ENCODE measurements around the gene SLC2A14.
"Not testable (repeated sequence)": the region's sequence is repeated elsewhere in the genome, so short reads cannot be mapped to it uniquely, and the experiment has no call there.

Gene SLC2A14

DNA sequence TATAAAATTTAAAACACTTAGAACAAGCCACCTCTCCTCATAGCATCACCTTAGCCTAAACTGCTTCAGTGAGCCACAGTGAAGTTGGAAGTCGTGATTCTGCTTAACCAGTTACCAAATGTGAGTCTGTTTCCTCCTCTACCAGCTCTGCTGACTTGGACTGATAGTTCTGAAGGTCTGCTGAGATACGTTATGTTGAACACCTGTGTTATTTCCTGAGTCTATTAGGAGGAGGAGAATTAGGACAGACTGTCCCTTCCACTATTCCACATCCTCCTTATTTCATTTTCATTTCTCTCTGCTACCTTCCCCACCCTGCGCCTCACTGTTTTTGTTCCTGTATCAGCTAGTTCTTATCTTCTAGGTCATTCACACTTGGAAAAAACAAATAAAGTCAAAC, 2.4 kb downstream of the SLC2A14 start:
- ATAC-seq: no peak
- no peak for DNase-seq

DNA sequence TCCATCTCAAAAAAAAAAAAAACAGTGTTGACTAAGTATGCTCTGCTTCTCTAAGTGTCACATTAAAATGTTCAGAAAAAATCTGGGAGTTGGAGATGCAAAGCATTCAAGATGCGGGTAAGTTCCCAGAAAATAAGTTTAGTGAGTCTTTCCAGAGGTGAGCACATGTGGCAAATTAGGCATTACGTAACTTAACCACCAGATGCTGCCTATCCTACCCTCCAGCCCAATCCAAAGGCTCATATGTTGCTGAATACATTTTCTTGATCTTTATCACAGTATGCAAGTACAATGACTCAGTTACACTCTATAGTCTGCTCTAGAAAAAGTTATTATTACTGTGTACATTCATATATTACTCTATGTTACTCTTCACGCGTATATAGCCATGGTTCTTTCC, 3.6 kb downstream of the SLC2A14 start:
- ATAC-seq (no peak), DNase-seq (no peak)

DNA sequence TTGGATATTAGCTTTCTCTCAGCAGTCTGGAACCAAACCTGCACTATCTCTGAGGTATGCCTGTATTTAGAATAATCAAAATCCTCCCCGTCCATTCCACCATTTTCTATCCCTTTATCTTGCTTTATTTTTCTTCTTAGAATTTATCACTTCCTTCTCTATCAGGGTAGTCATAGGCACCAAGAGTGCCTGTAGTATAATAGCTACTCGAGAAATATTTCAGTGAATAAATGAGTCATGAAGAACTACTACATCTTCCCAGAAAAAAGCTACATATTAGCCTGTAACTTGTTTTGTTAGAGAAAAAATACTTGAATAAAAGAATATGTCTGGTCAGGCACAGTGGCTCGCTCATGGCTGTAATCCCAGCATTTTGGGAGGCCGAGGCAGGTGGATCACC, 4.3 kb downstream of the SLC2A14 start:
- no peak for DNase-seq
- no peak for ATAC-seq

DNA sequence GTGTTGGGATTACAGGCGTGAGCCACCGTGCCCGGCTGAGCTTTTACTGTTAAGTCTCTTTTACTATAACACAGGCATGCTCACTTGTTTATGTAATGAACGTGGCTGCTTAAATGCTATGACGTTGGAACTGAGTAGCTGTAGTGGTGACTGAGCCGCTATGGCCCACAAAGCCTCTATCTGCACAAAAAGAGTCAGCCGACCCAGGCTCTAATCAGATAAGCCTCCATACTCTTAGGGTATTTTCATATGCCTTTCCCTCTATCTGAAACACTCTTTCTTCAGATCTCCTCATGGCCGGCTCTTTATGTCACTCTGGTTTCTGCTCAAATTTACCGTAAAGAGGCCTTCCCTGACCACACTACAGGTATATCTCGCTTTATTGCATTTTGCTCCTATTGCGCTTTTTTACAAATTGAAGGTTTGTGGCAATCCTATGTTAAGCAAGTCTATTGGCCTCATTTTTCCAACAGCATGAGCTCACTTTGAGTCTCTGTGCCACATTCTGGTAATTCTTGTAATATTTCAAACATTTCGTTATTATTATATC, 8.0 kb downstream of the SLC2A14 start:
- ATAC-seq: no peak
- no peak for DNase-seq

DNA sequence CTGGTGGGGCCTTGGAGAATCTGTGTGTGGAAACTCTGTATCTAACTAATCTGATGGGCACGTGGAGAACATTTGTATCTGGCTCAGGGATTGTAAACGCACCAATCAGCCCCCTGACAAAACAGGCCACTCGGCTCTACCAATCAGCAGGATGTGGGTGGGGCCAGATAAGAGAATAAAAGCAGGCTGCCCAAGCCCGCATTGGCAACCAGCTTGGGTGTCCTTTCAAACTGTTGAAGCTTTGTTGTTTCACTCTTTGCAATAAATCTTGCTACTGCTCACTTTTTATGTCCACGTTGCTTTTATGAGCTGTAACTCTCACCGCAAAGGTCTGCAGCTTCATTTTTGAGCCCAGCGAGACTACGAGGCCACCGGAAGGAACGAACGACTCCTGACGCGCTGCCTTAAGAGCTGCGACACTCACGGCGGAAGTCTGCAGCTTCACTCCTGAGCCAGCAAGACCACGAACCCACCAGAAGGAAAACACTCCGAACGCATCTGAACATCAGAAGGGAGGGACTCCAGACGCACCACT, 9.8 kb downstream of the SLC2A14 start:
- DNase-seq: peak; percentile 20
- not testable (repeated sequence) for ATAC-seq

DNA sequence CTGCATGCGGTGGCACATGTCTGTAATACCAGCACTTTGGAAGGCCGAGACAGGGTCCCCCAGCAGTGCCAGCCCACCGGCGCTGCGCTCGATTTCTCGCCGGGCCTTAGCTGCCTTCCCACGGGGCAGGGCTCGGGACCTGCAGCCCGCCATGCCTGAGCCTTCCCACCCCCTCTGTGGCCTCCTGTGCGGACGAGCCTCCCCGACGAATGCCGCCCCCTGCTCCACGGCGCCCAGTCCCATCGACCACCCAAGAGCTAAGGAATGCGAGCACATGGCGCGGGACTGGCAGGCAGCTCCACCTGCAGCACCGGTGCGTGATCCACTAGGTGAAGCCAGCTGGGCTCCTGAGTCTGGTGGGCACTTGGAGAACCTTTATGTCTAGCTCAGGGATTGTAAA, 10.4 kb downstream of the SLC2A14 start:
- DNase-seq, ATAC-seq: not testable (repeated sequence)

DNA sequence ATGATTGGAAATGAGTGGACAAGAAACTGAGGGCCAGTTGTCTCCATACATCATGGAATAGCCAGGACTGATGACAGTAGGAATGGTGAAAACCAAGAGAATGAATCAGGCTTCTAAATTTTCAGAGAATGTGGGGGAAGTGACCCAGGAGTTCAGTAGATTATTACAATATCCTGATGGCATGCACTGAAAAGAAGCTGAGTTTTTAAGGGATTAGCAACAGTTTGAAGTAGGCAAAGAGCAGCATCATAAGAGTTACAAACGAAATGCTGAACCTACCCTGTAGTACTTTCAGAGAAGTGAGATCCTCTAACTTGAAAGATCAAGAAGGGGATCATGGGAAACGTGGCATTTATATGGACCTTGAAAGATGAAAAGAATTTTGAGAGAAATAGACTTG, 13.2 kb downstream of the SLC2A14 start:
- DNase-seq (no peak), ATAC-seq (no peak)

DNA sequence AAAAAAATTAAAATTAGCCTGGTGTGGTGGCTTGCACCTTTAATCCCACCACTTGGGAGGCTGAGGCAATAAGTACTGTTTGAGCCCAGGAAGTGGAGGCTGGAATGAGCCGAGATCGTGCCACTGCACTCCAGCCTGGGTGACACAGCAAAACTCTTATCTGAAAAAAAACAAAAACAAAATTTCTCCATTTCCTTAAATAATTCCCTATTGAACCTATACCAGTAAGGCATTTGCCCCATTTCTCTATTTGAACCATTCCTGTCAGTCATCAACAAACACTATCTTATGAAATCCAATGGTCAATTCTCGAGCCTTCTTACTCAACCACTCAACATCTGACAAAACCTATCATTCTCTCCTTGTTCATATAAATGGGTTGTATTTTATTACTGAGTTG, 14.7 kb downstream of the SLC2A14 start:
- no peak for ATAC-seq
- DNase-seq: no peak

DNA sequence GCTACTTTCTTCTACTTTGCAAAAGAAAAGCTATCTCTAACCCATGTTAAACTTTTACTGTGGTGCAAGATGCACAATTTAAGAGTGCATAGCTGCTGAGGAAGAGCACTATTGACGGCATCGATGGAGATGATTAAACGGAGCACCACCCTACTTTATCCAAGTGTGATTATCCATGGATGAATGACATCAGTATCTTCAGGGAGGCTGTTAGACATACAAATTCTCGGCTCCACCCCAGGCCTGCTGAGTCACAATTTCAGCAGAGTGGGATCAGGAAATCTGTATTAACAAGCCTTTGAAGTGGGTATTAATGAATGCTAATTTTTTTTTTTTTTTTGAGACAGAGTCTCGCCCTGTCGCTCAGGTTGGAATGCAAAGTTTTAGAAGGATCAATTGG, 16.2 kb downstream of the SLC2A14 start:
- ATAC-seq (no peak), DNase-seq (no peak)

DNA sequence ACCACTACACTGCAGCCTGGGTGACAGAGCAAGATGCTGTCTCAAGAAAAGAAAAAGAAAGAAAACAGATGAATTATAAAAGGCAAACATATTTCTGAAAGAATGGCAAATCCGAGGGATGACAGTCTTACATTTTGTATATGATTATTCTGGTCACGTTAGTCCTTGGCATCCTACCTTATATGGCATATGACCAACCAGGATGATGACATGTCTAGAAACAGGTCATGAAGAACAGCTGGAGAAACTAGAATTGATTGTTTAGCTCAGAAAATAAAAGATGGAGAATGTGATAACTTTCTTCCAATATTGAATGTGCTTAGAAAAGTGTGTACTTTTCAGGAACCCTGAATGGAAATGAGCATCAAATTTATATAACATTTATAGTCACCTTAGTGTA, 19.2 kb downstream of the SLC2A14 start:
- ATAC-seq (no peak), DNase-seq (no peak)

DNA sequence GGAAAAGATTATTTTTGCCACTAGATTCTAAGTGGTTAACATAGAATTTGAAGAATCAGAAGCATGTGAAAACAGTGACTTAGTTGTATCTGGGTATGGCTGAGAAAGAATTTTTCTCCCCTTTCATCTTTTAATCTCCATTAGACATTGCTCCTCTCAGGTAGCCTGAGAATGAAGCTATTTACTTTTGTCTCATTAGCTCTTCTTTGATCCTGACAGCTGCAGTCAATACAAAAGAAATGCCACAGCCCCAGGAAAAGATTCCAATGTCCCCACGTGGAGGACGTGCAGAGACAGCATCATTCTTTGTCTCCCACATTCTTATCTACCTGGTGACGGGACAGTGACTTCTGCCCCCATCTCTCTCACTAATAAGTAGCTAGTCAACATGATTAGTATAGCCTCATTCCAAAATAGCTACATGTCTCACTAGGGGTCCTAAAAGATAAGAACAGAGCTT, 21.1 kb downstream of the SLC2A14 start:
- ATAC-seq, DNase-seq: not testable (repeated sequence)

DNA sequence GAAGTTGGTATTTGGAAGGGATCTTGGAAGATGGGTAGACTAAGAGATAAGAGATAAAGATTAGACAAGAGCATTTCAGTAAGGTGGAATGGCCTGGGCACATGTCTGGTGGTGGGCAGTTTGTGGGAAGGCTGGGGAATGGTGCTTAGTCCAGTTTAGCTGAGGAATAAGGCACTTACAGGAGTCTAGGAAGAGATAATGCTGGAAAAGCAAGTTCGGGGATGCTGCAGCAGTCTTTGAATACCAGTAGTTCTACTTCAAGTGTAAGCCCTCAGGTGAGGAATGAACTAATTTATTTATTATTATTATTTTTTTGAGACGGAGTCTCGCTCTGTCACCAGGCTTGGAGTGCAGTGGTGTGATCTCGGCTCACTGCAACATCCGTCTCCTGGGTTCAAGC, 22.6 kb downstream of the SLC2A14 start:
- ATAC-seq, DNase-seq: not testable (repeated sequence)

DNA sequence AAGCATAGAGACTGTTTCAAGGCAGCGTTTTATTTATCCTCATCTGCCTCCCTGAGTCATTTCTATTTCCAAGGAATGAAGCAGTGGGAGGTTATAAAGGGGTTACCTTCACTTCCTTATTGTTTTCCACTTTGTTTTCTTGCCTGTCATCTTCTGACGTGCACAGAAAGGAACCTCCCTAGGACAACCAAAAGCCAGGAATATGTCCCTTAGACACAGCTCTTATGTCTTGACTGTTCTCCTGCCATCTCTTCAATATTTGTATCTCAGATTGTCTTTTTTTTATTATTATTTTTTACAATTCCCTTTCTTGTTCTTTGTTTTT, 24.7 kb downstream of the SLC2A14 start:
- DNase-seq, ATAC-seq: not testable (repeated sequence)

DNA sequence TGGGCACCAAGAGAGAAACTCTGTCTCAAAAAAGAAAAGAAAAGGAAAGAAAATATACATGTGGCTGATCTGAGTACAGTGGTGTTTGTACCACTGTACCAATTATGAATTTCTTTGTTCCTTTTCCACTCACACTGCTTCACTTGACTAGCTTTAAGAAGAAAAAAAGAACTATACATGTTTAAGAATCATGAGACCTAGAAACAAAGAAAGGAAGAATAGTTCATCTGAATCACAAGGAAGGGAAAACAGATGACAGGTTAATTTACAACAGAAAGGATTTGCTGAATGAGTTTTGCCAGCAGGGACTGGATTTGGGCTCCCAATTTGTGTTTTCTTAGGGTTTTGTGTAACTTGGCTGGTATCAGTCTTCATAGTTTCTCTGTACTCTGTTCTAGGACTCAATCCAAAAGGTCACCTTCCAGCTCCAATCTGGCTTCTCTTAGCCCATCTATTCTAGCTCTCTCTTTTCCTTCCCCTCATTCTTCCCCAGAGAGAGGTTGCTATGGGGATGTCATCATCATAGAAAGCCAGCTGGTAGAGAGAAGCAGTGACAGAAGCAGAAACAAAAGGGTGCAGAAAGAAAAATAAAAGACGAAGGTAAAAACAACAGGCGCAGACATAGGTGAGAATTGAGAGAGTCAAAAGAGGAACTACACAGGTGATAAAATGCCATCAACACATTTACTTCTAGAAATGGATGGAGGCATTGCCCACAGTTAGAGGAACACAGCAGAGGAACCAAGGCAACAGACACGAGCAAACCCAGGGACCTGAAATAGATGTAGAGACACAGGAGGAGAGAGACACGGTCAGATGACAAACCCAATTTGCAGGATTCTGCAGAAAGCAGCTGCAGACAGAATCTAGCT, 25.3 kb downstream of the SLC2A14 start:
- not testable (repeated sequence) for ATAC-seq, DNase-seq

DNA sequence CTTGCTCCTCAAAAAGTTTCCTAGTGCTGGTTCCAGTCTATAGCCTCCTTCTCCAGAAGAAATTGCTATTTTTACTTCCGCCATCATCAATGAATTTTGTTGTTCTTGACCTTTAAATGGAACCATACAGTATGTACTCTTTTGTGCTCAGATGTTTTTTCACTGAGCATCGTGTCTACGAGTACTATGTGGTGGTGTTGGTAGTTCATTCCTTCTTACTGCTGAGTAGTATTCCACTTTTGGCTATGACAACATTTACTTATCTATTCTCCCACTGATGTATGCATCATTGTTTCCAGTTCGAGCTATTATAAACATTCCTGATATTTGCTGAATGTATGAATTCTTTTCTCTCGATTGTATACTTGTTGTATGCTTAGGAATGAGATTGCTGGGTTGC, 28.6 kb downstream of the SLC2A14 start:
- ATAC-seq: no peak
- DNase-seq: no peak

DNA sequence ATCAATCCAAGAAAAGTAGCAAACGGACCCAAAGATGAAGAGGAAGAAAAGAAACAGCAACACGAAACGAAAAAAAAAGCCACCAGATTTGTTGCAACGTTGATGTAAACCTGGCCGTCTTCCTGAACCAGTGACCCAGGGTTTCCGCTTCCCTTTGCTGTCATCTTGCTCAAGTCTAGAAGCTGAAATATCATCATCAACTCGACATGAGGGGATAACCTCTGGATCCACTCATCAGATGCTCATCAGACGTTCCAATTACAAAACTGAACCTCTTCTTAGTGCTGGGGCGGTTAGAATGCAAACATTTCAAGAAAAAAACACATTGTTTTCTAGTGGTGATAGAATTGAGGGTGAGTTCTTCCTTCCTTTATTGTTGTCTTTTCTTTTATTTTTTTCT, 29.1 kb downstream of the SLC2A14 start:
- not testable (repeated sequence) for DNase-seq
- peak; percentile 55 for ATAC-seq

DNA sequence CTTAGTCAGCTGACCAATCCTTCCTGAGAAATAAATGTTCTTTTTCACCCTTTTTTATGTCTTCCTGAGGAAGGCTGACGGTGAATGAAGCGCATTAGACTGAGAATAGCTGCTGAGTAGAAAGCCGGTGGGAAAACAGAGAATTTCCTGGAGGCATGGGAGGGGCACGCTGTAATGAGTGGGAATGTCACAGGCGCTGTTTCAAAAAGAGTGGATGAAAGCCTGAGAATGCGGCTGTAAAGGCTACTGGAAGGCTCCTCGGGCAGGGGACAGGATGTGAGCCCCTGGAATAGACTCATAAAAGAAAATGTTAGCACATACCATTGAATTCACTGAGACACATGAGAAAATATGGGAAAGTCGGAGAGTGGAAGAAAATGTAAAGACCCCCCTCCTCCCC, 29.6 kb downstream of the SLC2A14 start:
- not testable (repeated sequence) for ATAC-seq, DNase-seq

DNA sequence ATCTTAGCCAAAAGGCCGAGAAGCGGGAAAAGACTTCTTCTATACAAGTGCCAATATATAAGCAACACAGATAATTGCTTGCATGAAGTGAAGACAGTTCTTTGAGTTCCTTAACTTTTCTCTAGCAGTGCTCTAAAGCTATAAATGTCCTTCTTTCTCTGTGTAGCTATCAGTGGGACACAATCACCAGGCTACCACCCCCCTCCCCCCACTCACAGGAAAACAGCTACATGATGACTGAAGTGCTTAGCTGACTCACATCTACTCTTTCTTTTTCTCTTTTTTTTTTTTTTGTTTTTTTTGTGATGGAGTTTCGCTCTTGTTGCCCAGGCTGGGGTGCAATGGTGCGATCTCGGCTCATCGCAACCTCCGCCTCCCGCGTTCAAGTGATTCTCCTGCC, 30.3 kb downstream of the SLC2A14 start:
- DNase-seq, ATAC-seq: not testable (repeated sequence)

DNA sequence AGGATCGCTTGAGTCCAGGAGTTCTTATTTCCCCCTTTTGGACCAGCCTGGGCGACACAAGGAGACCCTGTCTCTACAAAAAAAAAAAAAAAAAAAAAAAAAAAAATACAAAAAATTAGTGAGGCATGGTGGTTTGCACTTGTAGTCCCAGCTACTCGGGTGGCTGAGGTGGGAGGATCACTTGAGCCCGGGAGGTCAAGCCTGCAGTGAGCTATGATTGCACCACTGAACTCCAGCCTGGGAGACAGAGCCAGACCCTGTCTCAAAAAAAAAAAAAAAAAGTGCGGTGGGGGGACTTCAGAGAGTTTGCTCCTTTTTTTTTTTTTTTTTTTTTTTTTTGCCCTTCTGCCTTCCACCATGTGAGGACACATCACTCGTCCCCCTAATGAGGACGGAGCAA, 32.9 kb downstream of the SLC2A14 start:
- not testable (repeated sequence) for DNase-seq, ATAC-seq

DNA sequence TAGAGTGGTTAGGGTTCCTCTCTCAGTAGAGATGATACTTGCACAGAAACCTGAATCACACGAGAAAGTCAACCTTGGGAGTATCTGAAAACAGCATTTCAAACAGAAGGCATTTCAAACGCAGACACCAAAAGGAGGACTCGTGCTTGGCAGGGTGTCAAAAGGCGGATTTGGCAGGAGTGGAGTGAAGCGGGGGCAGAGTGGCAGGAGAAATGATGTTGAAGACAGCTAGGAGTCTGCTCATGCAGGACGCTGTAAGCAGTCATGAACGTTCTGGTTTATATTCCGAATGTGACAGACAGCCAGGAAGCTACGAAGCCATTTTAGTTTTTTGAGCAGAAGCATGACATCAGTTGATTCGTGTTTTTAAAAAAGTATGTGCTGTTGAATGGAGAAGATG, 33.5 kb downstream of the SLC2A14 start:
- not testable (repeated sequence) for DNase-seq, ATAC-seq

DNA sequence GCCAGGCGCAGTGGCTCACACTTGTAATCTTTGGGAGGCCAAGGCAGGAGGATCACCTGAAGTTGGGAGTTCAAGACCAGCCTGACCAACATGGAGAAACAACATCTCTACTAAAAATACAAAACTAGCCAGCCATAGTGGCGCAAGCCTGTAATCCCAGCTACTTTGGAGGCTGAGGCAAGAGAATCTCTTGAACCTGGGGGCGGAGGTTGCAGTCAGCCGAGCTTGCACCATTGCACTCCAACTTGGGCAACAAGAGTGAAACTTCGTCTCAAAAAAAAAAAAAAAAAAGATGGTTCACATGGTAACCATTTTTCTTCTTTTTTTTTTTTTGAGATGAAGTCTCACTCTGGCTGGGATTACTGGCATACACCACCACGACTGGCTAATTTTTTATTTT, 35.3 kb downstream of the SLC2A14 start:
- ATAC-seq (no peak), DNase-seq (no peak)

DNA sequence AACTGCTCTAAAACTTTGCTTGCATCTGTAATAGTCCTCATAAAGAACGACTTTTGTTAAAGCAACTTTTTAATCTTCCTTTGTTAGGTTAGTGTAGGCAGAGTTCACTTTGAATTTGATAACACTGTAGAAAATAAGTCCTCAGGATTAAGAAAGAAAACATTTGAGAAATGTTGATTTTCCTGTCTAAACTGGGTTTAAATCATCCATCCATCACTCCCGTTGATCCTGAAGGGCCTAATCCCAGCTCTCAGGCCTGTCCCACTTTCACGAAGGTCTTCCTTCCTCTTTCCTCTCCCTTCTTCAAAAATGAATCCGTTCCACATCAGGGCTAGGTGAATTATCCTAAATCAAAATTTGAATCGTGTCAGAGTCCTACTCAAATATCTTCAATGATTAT, 36.9 kb downstream of the SLC2A14 start:
- ATAC-seq (no peak), DNase-seq (no peak)

DNA sequence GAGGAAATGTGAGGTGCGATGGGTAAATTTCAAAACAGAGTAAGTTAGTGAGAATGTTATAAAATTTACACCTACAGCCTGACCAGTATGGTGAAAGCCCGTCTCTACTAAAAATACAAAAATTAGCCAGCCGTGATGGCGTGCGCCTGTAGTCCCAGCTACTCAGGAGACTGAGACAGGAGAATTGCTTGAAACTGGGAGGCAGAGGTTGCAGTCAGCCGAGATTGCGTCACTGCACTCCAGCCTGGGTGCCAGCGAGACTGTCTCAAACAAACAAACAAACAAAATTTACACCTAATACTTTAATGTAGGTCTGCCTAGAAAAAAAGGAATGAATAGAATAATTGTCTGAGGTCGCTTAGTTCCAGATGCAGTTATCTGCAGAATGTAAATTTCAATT, 37.6 kb downstream of the SLC2A14 start:
- no peak for DNase-seq
- ATAC-seq: no peak

DNA sequence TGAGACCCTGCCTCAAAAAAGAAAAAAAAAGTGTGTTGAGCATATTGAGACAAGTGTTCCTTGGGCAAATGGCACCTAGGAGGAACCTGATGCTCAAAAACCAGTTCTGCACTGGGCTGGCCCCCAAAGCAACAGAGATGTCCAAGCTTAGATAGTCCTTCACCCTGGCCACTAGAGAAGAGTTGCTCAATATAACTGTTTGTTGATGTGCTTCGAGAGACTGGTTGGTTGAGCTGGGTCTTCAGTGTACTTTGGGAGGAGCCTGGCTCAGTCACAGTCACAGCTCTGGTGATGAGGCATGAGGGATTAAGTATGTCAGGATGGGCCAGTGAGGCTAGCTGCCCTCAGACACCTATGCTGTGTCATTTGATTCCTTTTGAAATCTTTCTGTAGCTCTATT, 38.0 kb downstream of the SLC2A14 start:
- ATAC-seq: no peak
- no peak for DNase-seq
